ENCODE data around the gene ARHGAP9. TPM values are rescaled to one million over a fixed set of nuclear protein-coding genes. Genes with fewer than 3 reads are reported as not detected.

Gene ARHGAP9
- total RNA-seq, 2 donors from 2014 or later: 131 to 225 TPM

Other genes starting within 250 kb of the ARHGAP9 start
- gene STAC3, start 228.7 kb downstream of the ARHGAP9 start, total RNA-seq: 1 to 10 TPM; 3.2 to 4.5 TPM
- 10 to 100 TPM; 36.6 to 54.6 TPM for gene R3HDM2, start 48.8 kb downstream of the ARHGAP9 start, total RNA-seq
- not detected for gene INHBC, start 45.1 kb downstream of the ARHGAP9 start, total RNA-seq
- gene INHBE, start 24.6 kb downstream of the ARHGAP9 start, total RNA-seq: not detected
- gene GLI1, start 20.1 kb downstream of the ARHGAP9 start, total RNA-seq: 1 to 10 TPM in 1 of 2 donors, under 1 TPM in 1; 0.48 to 1.4 TPM
- 100 to 1,000 TPM; 130 to 243 TPM for gene MARS1, start 8.2 kb upstream of the ARHGAP9 start, total RNA-seq
- 10 to 100 TPM; 14.2 to 25.3 TPM for gene DDIT3, start 40.6 kb upstream of the ARHGAP9 start, total RNA-seq
- gene MBD6, start 43.0 kb upstream of the ARHGAP9 start, total RNA-seq: 10 to 100 TPM; 78.8 to 83.1 TPM
- gene DCTN2, start 67.3 kb upstream of the ARHGAP9 start, total RNA-seq: 10 to 100 TPM; 78.5 to 96.4 TPM
- 1 to 10 TPM; 2.0 to 3.0 TPM for gene KIF5A, start 70.2 kb upstream of the ARHGAP9 start, total RNA-seq
- 10 to 100 TPM; 16.0 to 23.0 TPM for gene PIP4K2C, start 111.3 kb upstream of the ARHGAP9 start, total RNA-seq
- 10 to 100 TPM; 16.7 to 19.5 TPM for gene DTX3, start 125.0 kb upstream of the ARHGAP9 start, total RNA-seq
- gene ARHGEF25, start 131.6 kb upstream of the ARHGAP9 start, total RNA-seq: 1 to 10 TPM; 1.5 to 1.6 TPM
- 1 to 10 TPM; 1.5 to 3.7 TPM for gene B4GALNT1, start 153.3 kb upstream of the ARHGAP9 start, total RNA-seq
- 100 to 1,000 TPM; 107 to 114 TPM for gene OS9, start 214.3 kb upstream of the ARHGAP9 start, total RNA-seq

Measured in activated T-helper 17 cell treated with anti-CD3 and anti-CD28 coated beads, Interleukin-2, amount 50 U/mL, for 72 hours (primary cell).